Stimulated activated memory B cell treated with anti-CD40 and anti-IgM and Interleukin-4, amounts not matched to agents 10 μg/mL and 1 μg/mL and 100 μg/mL, for 72 hours (primary cell): ENCODE results near the gene FGFBP3.

Experiments used
- ATAC-seq: fragments of 150-1000 bp; cut with Tn5 transposase; 2 replicates; pipeline ENCODE4 v1.10.0; 2021
- H3K27ac Mint-ChIP-seq: one replicate; pipeline ENCODE4 v1.8.0; 2022; ENCODE audit warnings: mild to moderate bottlenecking, mixed read lengths
- H3K27me3 Mint-ChIP-seq: one replicate; pipeline ENCODE4 v1.8.0; 2022; ENCODE audit warnings: mixed read lengths
- H3K36me3 Mint-ChIP-seq: one replicate; pipeline ENCODE4 v1.8.0; 2022; ENCODE audit warnings: mixed read lengths
- H3K4me1 Mint-ChIP-seq: one replicate; pipeline ENCODE4 v1.8.0; 2022; ENCODE audit warnings: mixed read lengths
- H3K4me3 Mint-ChIP-seq: one replicate; pipeline ENCODE4 v1.8.0; 2022; ENCODE audit warnings: mild to moderate bottlenecking, moderate library complexity, mixed read lengths
- H3K9me3 Mint-ChIP-seq: one replicate; pipeline ENCODE4 v1.8.0; 2022; ENCODE audit warnings: mixed read lengths

FGFBP3 gene

DNA sequence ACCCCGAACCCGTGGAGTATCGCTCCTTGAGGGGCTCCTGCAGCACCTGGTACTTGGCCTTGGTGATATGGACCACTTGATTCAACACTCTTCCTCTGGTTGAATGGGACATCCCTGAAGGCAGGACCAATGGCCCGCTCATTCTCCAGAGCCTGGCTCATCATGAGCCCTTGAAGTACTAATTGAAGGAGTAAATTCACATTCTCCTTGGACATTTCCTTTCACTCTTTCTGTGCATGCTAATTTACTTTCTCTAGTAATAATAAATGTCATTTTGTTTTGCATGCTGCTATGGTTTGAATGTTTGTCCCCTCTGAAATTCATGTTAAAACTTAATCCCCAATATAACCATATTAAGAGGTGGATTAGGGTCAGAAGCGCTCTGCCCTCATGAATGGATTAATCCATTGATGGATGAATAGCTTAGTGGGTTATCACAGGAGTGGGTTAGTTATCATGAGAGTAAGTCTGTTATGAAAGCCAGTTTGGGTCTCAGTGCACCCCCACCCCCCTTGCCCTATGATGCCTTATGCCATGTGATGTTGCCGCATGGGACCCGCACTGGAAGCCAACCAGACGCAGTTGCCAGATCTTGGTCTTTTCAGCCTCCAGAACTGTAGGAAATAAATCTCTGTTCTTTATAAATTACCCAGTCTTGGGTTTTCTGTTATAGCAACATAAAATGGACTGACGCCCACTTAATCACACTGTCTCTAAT lies 23.8 kb downstream of the FGFBP3 start:
- H3K4me1 Mint-ChIP-seq: peaks cover 18% of the 10 kb centered on the region
- H3K27me3 Mint-ChIP-seq: peaks cover 30% of the 10 kb centered on the region
- H3K36me3 Mint-ChIP-seq: peaks cover 6% of the 10 kb centered on the region
- no peak overlapping the region for H3K27ac Mint-ChIP-seq
- ATAC-seq: no peak
- H3K4me3 Mint-ChIP-seq: no peak overlapping the region
- peaks cover 4% of the 10 kb centered on the region for H3K9me3 Mint-ChIP-seq

DNA sequence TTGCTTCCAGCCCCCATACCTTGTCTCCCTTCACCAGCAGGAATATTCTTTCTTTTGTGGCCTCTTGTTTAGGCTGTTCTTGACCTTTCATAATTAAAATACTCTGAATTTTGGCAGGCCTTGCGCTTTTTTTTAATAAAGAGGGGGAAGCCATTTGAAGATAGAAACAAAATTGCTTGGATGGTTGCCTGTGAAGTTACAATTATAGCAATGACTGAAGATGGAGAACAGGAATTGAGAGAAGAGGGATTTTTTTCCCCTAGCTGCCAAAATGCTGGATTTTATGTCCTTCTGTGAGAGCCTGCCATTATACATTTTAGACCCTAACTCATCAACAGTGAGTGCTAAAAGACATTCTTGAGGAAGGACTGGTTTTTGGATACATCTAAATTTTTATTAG lies 24.8 kb downstream of the FGFBP3 start:
- Mint-ChIP-seq H3K4me3 (no peak overlapping the region), H3K36me3 (peaks cover 6% of the 10 kb centered on the region), H3K27ac (no peak overlapping the region), H3K4me1 (peaks cover 18% of the 10 kb centered on the region), H3K9me3 (peaks cover 4% of the 10 kb centered on the region), H3K27me3 (peaks cover 25% of the 10 kb centered on the region)
- no peak for ATAC-seq

DNA sequence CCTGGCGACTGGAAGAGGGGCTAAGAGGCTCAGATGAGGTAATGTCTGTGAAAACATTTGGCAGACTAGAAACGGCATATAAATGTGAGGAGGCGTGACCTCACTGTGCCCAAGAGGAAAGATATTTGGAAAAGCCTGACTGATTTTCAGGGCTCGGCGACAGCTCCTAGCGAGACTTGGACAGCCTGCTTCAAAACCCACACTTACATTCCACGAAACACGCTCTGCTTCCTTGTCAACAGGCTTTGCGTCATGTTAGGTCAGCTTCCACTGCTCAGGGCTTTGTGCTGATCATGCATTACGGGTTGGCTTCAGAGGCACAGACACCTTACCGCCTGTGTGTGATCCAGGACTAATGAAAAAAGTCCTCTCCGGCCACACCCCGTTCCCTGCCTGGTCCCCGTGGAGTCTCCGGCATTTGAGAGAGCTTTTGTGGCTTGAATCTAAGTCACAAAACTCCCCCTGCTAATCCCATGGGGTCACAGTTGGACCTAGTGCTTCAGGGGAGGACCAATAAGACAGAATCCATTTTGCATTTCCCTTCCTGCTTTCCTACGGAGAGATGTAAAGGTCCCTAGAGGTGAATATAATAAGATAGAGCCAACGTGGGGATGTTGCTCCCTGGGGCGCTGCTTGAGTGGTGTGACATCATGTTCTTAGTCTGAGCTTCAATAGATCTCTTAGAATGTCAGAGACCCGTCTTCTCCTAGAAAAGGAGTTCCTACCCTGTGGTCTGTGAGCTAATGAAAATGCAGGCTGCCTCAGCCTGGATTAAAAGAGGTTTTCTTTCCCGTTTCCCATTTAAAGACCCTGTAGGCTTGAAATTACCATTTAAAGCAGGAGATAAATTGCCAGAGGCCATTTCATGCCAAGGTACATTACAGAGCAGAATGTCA lies 25.5 kb downstream of the FGFBP3 start:
- peaks cover 19% of the 10 kb centered on the region for H3K27me3 Mint-ChIP-seq
- no peak overlapping the region for H3K27ac Mint-ChIP-seq
- ATAC-seq: no peak
- no peak overlapping the region for H3K4me3 Mint-ChIP-seq
- peaks cover 6% of the 10 kb centered on the region for H3K36me3 Mint-ChIP-seq
- peaks cover 4% of the 10 kb centered on the region for H3K9me3 Mint-ChIP-seq
- H3K4me1 Mint-ChIP-seq: peaks cover 18% of the 10 kb centered on the region

DNA sequence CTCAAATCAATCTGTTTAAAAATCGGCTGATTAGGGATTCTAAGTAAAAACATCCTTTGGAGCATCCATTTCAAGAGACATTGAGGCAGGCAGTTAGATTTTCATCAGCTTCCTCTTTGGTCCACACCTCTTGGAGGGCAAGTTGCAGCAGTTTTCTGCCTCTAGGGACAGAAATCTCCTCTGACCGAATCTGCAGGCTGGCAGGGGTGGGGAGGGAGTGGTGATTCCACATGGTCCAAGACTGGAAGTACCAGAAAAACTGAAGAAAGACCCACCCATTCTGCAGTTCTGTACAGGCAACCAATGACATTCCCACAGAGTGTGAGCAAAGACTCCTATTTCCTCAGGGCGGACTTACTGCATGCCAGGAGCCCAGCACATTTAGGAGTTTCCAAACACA lies 29.0 kb downstream of the FGFBP3 start:
- Mint-ChIP-seq H3K4me1 (peaks cover 5% of the 10 kb centered on the region), H3K27me3 (peaks cover 5% of the 10 kb centered on the region), H3K36me3 (peaks cover 6% of the 10 kb centered on the region), H3K27ac (no peak overlapping the region), H3K9me3 (peaks cover 4% of the 10 kb centered on the region), H3K4me3 (no peak overlapping the region)
- no peak for ATAC-seq

DNA sequence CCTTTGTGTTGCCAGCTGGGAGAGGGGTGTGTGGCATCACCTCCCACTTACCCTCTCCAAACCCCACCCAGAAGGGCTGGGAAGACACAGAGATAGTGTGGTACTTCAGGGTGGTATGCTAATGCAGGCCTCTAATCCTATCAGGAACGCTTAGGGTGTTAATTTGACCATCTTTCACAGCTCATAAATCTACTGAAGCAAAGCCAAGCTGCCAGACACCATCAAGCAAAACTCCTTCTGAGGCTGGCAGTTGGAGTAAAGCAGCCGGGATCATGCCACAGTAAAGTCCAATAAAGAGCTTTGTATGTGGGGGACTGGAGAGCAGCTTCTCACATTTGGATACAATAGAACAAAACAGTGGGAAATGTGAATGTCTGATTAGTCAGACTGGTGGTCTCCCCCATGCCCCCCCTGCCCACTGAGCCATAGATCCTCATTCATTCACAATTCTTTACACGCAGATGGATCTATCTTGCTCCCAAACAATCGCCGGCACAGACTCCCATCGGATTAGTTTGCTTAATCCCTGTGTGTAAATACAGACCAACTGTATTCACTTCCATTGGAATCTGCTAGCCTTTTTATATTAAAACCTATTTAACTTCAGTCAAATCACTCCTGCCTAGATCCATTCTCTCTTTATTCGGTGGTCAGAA lies 29.6 kb downstream of the FGFBP3 start:
- Mint-ChIP-seq H3K27ac (no peak overlapping the region), H3K27me3 (no peaks in the 10 kb centered on the region), H3K4me3 (no peak overlapping the region), H3K9me3 (peaks cover 4% of the 10 kb centered on the region), H3K4me1 (peaks cover 5% of the 10 kb centered on the region), H3K36me3 (peaks cover 6% of the 10 kb centered on the region)
- no peak for ATAC-seq

DNA sequence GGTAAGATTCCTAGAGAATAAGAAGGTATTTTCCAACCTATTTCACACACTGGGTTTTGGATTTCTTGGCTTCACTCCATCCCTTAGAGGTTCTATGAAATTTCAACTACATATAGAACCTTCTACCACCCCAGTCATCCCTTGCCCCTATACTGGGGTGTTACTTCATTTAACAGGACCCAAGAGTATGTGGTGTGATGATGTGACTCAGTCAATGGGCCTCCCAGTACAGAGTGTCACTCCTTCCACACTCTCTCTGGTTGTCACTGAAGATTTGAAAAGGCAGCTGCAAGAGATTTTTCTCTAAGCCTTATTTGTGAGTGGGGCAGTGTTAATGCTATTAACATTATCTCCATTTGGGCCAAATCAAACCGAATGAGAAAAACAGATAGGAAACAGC lies 33.5 kb downstream of the FGFBP3 start:
- Mint-ChIP-seq H3K9me3 (no peaks in the 10 kb centered on the region), H3K36me3 (no peaks in the 10 kb centered on the region)
- ATAC-seq: no peak

DNA sequence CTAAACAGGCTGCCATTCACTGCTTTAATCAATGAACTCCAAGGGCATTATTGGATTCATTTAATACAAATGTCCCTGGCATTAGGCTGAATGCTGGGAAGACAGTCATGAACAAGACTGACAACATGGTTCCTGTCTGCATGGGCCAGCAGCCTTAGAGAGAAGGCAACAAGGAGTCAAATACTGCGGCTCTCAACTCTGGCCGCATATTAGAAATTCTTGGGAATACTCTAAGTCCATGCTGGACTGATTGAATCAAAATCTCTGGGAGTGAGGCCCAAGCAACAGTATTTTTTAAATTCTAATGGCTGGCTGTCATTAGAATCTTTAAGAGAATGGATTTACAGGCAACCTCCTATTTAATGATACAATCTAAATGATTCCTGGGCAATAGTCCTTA lies 34.1 kb downstream of the FGFBP3 start:
- Mint-ChIP-seq H3K4me1 (no peaks in the 10 kb centered on the region), H3K9me3 (no peaks in the 10 kb centered on the region), H3K27ac (no peak overlapping the region), H3K4me3 (no peak overlapping the region), H3K27me3 (no peaks in the 10 kb centered on the region), H3K36me3 (no peaks in the 10 kb centered on the region)
- no peak for ATAC-seq

More for the DNA sequence above, 33.5 kb downstream of the FGFBP3 start:
- Mint-ChIP-seq H3K27ac (no peak overlapping the region), H3K4me3 (no peak overlapping the region), H3K4me1 (no peaks in the 10 kb centered on the region), H3K27me3 (no peaks in the 10 kb centered on the region)

DNA sequence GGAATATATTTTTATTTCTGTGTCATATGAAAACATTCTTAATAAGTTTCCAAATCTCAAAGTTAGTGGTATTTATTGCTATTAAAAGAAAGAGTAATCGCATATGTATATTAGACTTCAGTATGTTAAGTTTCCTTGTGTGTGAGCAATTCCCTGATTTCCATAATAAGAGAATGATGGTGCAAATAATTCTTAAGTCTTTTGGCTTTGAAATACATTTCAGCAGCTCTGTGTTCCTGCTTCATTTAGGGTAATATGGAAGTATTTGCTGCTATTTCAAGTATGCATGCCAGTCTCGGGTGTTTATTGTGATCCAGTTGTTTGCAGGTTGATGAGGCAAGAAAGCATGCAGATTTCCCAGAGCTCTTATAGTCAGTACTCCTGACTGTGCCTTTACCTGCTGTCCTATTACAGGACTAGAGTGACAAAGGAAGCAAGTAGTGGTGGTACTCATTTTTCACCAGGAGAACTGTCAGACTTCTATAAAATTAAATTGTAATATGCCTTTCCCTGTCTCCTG lies 43.7 kb downstream of the FGFBP3 start:
- H3K4me3 Mint-ChIP-seq: no peak overlapping the region
- H3K27ac Mint-ChIP-seq: no peak overlapping the region
- H3K27me3 Mint-ChIP-seq: no peaks in the 10 kb centered on the region
- H3K36me3 Mint-ChIP-seq: peaks cover 24% of the 10 kb centered on the region
- no peak for ATAC-seq
- no peaks in the 10 kb centered on the region for H3K9me3 Mint-ChIP-seq
- H3K4me1 Mint-ChIP-seq: no peaks in the 10 kb centered on the region

DNA sequence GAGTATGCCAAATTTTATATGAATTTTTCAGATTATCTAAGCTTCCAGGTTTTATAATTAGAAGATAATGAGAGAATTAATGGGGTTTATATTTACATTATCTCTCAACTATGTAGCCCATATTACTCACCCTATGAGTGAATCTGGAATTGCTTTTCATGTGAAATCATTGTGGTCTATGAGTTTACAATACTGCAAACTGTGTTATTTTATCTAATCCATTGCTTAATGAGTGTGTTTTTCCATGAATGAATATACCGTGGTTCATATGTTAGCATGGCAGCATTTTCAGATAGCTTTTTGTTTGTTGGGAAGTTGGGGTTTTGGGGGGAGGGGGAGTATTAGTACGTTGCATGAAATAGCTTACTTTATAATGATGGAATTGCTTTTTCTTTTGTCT lies 44.5 kb downstream of the FGFBP3 start:
- Mint-ChIP-seq H3K27me3 (no peaks in the 10 kb centered on the region), H3K4me1 (no peaks in the 10 kb centered on the region), H3K9me3 (no peaks in the 10 kb centered on the region), H3K27ac (no peak overlapping the region), H3K4me3 (no peak overlapping the region), H3K36me3 (peaks cover 30% of the 10 kb centered on the region)
- ATAC-seq: no peak

DNA sequence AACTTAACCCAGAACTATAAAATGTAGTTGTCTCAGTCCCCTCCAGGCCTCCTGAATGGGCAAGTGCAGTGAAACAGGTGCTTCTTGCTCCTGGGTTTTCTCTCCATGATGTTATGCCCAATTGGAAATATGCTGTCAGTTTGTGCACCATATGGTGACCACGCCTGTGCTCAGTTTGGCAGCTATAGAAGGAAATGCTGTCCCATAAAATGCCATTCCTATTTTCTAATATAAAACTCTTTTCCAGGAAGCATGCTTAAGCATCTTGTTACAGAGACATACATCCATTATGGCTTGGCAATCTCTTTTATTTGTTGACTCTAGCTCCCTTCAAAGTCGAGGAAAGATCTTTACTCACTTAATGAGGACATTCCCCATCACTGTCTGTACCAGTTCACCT lies 45.2 kb downstream of the FGFBP3 start:
- no peak for ATAC-seq
- no peaks in the 10 kb centered on the region for H3K27me3 Mint-ChIP-seq
- H3K4me3 Mint-ChIP-seq: no peak overlapping the region
- no peak overlapping the region for H3K27ac Mint-ChIP-seq
- peaks cover 30% of the 10 kb centered on the region for H3K36me3 Mint-ChIP-seq
- no peaks in the 10 kb centered on the region for H3K4me1 Mint-ChIP-seq
- H3K9me3 Mint-ChIP-seq: no peaks in the 10 kb centered on the region

DNA sequence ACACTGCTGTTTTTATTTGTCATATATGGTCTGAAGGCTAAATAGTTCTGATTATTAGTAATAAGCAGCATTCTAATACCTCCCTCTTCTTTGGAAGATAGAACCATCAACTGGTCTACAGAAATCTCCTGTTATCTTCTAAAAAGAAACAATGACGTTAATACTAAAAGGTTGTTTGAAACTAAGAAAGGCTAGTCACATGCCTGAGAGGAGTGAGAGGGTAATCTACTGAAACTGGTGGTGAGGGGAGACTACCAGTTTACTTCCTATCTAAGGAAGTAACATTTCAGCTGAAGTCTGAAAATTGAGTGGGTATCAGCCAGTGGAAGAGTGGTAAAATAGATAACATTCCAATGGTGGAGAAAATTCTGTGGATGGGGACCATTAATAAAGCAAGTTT lies 48.4 kb downstream of the FGFBP3 start:
- H3K9me3 Mint-ChIP-seq: no peaks in the 10 kb centered on the region
- H3K4me3 Mint-ChIP-seq: no peak overlapping the region
- H3K4me1 Mint-ChIP-seq: no peaks in the 10 kb centered on the region
- peaks cover 54% of the 10 kb centered on the region for H3K36me3 Mint-ChIP-seq
- H3K27me3 Mint-ChIP-seq: no peaks in the 10 kb centered on the region
- H3K27ac Mint-ChIP-seq: no peak overlapping the region
- no peak for ATAC-seq

DNA sequence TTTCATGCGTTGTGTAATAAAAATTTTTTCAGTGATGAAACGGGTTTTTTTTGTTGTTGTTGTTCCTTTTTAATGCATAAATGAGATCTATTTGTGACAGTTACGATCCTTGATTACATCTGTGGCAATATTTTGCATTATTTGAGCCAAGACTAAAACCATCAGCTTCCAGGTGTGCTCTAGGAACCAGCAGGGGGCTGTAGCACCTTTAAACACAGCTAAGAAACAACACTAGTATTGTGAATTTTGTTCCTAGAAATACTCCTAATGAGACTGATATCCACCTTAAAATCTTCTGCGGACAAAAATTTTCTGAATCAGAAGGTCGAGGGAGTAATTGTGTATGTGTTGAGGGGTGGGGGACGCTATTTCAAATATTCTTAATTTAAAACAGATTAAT lies 52.6 kb downstream of the FGFBP3 start:
- no peak for ATAC-seq
- H3K4me3 Mint-ChIP-seq: no peak overlapping the region
- no peaks in the 10 kb centered on the region for H3K27me3 Mint-ChIP-seq
- H3K9me3 Mint-ChIP-seq: no peaks in the 10 kb centered on the region
- H3K27ac Mint-ChIP-seq: no peak overlapping the region
- H3K36me3 Mint-ChIP-seq: peaks cover 67% of the 10 kb centered on the region
- H3K4me1 Mint-ChIP-seq: no peaks in the 10 kb centered on the region
